ENCODE measurements around the gene SPCS2.
A peak's percentile ranks its signal among the peaks of the same experiment; 100 is the strongest.

The SPCS2 gene

GRCh38 chr11:75022296-75022695, 73.2 kb downstream of the SPCS2 start:
- TF ChIP-seq CTCF (IDR thresholded peaks at IDR 0.05) (no peak), ZFX (IDR thresholded peaks at IDR 0.05; ENCODE audit: borderline replicate concordance) (no peak)
- no peak overlapping the region for H3K27ac ChIP-seq

GRCh38 chr11:75022759-75023396, 73.8 kb downstream of the SPCS2 start:
- TF ChIP-seq ZFX (IDR thresholded peaks at IDR 0.05; ENCODE audit: borderline replicate concordance), result no peak
- TF ChIP-seq CTCF (IDR thresholded peaks at IDR 0.05), result peak; percentile 95
- H3K27ac ChIP-seq, result no peak overlapping the region

- no peak overlapping the region for H3K27ac ChIP-seq
- no peak for TF ChIP-seq CTCF (IDR thresholded peaks at IDR 0.05)
- no peak for TF ChIP-seq ZFX (IDR thresholded peaks at IDR 0.05; ENCODE audit: borderline replicate concordance)
These were observed 74.5 kb downstream of the SPCS2 start for GRCh38 chr11:75023446-75024067.

GRCh38 chr11:75024068-75024449, 75.0 kb downstream of the SPCS2 start:
- H3K27ac ChIP-seq, result no peak overlapping the region
- TF ChIP-seq CTCF (IDR thresholded peaks at IDR 0.05) (no peak), ZFX (IDR thresholded peaks at IDR 0.05; ENCODE audit: borderline replicate concordance) (no peak)

- TF ChIP-seq ZFX (IDR thresholded peaks at IDR 0.05; ENCODE audit: borderline replicate concordance) (no peak), CTCF (IDR thresholded peaks at IDR 0.05) (no peak)
- H3K27ac ChIP-seq, result no peak overlapping the region
These were observed 75.7 kb downstream of the SPCS2 start for GRCh38 chr11:75024764-75025211.

GRCh38 chr11:75025561-75025960, 76.5 kb downstream of the SPCS2 start:
- H3K27ac ChIP-seq, result no peak overlapping the region
- TF ChIP-seq ZFX (IDR thresholded peaks at IDR 0.05; ENCODE audit: borderline replicate concordance), result no peak
- no peak for TF ChIP-seq CTCF (IDR thresholded peaks at IDR 0.05)

- TF ChIP-seq CTCF (IDR thresholded peaks at IDR 0.05) (no peak), ZFX (IDR thresholded peaks at IDR 0.05; ENCODE audit: borderline replicate concordance) (no peak)
- H3K27ac ChIP-seq, result no peak overlapping the region
These were observed 79.3 kb downstream of the SPCS2 start for GRCh38 chr11:75028321-75028720.
